Transverse colon (tissue), 4 donors: ENCODE measurements around the gene ZFHX2.

Experiments used
- POLR2A ChIP-seq: fragments of 450-650 bp; IDR thresholded peaks from one replicate; pipeline ENCODE4 v1.6.1; 2016; ENCODE audit warnings: antibody characterized with exemption, mild to moderate bottlenecking, moderate library complexity
- POLR2AphosphoS5 ChIP-seq, 3 donors: sonication (generic); formaldehyde crosslinking; IDR thresholded peaks; one replicate each; pipeline ENCODE4 v1.6.1; 2016; ENCODE audit warnings: antibody characterized with exemption in 3 of 3
- TF ChIP-seq, protein P1 (sequence below), 5 experiments: fragments of 200-600 bp in 3 of 5; fragments of 450-650 bp in 2 of 5; sonication (generic) in 3 of 5; IDR thresholded peaks; 1 replicate in 2 of 5; 2 replicates in 3 of 5; pipeline ENCODE4 v1.5.1; 2016 to 2017; ENCODE audit warnings: antibody characterized with exemption in 5 of 5, inconsistent platforms in 3 of 5, mild to moderate bottlenecking in 2 of 5, moderate library complexity in 1 of 5

DNA sequence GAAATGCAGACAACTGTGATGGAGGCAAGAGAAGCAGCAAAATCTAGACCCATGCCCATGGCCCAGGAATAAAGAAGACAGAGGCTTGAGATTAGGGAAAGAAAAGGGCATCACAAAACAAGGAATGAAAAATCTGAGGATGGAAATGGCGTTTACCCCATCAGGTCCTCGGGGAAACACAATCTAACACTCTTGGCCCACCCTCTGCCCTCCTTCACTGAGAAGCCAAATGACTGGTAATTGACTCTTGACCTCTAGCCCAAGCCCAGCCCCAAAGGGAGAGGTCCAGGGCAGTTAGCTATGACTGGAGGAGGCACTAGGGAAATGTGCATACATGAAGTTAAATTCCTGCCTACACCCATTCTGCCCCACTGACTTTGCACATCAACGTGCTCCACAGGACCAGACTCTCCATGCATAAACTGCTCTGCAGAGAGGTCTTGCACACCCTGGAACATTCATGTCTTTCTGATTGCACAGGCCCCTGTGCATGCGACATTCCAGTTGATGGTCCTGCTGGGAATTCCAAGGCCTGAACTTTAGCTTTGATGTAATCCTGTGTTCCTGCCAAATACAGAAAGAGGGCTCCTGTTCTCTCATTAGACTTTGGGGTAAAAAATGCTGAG, 5.7 kb downstream of the ZFHX2 start:
- TF ChIP-seq POLR2A (no peak), POLR2AphosphoS5 (IDR thresholded peaks at IDR 0.05) (no peak)
- TF ChIP-seq, protein P1, sequence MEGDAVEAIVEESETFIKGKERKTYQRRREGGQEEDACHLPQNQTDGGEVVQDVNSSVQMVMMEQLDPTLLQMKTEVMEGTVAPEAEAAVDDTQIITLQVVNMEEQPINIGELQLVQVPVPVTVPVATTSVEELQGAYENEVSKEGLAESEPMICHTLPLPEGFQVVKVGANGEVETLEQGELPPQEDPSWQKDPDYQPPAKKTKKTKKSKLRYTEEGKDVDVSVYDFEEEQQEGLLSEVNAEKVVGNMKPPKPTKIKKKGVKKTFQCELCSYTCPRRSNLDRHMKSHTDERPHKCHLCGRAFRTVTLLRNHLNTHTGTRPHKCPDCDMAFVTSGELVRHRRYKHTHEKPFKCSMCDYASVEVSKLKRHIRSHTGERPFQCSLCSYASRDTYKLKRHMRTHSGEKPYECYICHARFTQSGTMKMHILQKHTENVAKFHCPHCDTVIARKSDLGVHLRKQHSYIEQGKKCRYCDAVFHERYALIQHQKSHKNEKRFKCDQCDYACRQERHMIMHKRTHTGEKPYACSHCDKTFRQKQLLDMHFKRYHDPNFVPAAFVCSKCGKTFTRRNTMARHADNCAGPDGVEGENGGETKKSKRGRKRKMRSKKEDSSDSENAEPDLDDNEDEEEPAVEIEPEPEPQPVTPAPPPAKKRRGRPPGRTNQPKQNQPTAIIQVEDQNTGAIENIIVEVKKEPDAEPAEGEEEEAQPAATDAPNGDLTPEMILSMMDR (IDR thresholded peaks at IDR 0.05): no peak
